Measurements from ENCODE around the gene TRIP11. TPM values are rescaled to one million over a fixed set of nuclear protein-coding genes. Genes with fewer than 3 reads are reported as not detected.

Gene TRIP11
- total RNA-seq, 4 donors from 2014 or later, result 18.6 to 33.7 (median 26.9) TPM

DNA sequence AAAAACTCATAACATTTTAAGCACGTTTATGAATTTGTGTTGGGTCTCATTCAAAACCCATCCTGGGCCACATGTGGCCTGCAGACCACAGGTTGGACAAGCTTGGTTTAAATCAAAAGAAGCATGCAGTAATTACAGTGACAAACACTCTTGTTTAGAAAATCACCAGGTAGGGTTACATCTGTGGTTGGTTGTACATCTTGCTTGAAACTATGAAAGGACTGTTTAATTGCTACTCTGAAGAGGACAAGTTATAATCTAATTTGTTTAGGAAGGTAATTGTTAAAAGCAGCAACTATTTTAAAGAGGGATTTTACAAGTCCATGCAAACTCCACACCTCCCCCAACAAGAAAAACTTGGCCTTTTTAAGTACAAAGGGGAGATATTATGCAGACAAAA is 4.0 kb downstream of the TRIP11 start:
- TF ChIP-seq, protein P1, sequence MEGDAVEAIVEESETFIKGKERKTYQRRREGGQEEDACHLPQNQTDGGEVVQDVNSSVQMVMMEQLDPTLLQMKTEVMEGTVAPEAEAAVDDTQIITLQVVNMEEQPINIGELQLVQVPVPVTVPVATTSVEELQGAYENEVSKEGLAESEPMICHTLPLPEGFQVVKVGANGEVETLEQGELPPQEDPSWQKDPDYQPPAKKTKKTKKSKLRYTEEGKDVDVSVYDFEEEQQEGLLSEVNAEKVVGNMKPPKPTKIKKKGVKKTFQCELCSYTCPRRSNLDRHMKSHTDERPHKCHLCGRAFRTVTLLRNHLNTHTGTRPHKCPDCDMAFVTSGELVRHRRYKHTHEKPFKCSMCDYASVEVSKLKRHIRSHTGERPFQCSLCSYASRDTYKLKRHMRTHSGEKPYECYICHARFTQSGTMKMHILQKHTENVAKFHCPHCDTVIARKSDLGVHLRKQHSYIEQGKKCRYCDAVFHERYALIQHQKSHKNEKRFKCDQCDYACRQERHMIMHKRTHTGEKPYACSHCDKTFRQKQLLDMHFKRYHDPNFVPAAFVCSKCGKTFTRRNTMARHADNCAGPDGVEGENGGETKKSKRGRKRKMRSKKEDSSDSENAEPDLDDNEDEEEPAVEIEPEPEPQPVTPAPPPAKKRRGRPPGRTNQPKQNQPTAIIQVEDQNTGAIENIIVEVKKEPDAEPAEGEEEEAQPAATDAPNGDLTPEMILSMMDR (IDR thresholded peaks at IDR 0.05), result no peak
- TF ChIP-seq POLR2A (IDR thresholded peaks at IDR 0.05), result no peak
- Histone ChIP-seq H3K4me3 (no peak overlapping the region), H3K4me1 (peaks cover 0 to 42% (median 14%) of the 10 kb centered on the region in 3 donors), H3K27ac (no peak overlapping the region), H3K36me3 (peaks cover 0 to 37% (median 12%) of the 10 kb centered on the region in 3 donors), H3K27me3 (no peaks in the 10 kb centered on the region), H3K9me3 (no peaks in the 10 kb centered on the region)
- WGBS, 2 donors, result 60% methylated on average over 1 of the region's 1 CpG; no CpG with 5 or more reads in 1 of the 2 donors
- no peak for DNase-seq
- intact Hi-C loops (cut with DNase I), result no loop called here

- intact Hi-C loops (cut with DNase I), result no loop called here
- peaks cover 0 to 36% (median 14%) of the 10 kb centered on the region in 3 donors for H3K4me1 ChIP-seq
Observed at GRCh38 chr14:92033906-92034687, 5.8 kb downstream of the TRIP11 start.

DNA sequence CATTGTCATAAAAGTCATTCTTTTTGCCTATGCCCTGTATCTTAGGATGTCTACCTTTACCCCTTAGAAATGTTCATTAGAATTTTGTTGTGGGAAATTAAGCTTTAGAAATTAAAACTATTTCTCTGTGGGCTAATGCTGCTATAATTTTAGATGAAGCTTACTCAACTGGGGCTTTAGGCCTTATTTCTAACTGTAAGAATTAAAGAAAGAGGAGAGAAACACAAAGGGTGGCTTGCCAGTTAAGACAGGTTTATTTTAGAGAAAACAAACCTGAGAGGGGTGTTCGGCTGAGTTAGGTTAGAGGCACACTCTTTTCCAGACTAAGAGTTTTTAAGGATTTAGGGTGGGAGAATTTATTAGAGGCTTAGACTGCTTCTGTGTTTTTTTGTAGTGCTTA is 6.4 kb downstream of the TRIP11 start:
- Histone ChIP-seq H3K27ac (no peak overlapping the region), H3K4me3 (no peak overlapping the region), H3K4me1 (peaks cover 0 to 30% (median 10%) of the 10 kb centered on the region in 3 donors), H3K9me3 (no peaks in the 10 kb centered on the region), H3K27me3 (no peaks in the 10 kb centered on the region), H3K36me3 (peaks cover 0 to 59% (median 18%) of the 10 kb centered on the region in 3 donors)
- intact Hi-C loops (cut with DNase I), result no loop called here
- 84 to 100% methylated on average over 1 of the region's 1 CpG for WGBS, 2 donors
- DNase-seq, result no peak
- TF ChIP-seq POLR2A (IDR thresholded peaks at IDR 0.05), result no peak
- TF ChIP-seq, protein P1 (IDR thresholded peaks at IDR 0.05), result no peak

More at GRCh38 chr14:92033906-92034687, 5.8 kb downstream of the TRIP11 start:
- Histone ChIP-seq H3K9me3 (no peaks in the 10 kb centered on the region), H3K4me3 (no peak overlapping the region), H3K27me3 (no peaks in the 10 kb centered on the region), H3K36me3 (peaks cover 0 to 55% (median 18%) of the 10 kb centered on the region in 3 donors), H3K27ac (no peak overlapping the region)
- 86 to 90% methylated on average over 5 to 10 of the region's 11 CpGs for WGBS, 2 donors
- DNase-seq, result no peak
- no peak for TF ChIP-seq POLR2A (IDR thresholded peaks at IDR 0.05)
- TF ChIP-seq, protein P1 (IDR thresholded peaks at IDR 0.05), result no peak

DNA sequence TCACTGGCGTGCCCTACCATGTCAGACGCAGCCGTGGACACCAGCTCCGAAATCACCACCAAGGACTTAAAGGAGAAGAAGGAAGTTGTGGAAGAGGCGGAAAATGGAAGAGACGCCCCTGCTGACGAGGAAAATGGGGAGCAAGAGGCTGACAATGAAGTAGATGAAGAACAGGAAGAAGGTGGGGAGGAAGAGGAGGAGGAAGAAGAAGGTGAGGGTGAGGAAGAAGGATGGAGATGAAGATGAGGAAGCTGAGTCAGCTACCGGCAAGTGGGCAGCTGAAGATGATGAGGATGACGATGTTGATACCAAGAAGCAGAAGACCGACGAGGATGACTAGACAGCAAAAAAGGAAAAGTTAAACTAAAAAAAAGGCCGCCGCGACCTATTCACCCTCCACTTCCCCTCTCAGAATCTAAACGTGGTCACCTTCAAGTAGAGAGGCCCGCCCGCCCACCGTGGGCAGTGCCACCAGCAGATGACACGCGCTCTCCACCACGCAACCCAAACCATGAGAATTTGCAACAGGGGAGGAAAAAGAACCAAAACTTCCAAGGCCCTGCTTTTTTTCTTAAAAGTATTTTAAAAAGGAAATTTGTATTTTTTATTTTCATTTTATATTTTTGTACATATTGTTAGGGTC is 13.2 kb downstream of the TRIP11 start:
- Histone ChIP-seq H3K4me3 (no peak overlapping the region), H3K27ac (no peak overlapping the region), H3K27me3 (no peaks in the 10 kb centered on the region), H3K36me3 (peaks cover 0 to 92% (median 13%) of the 10 kb centered on the region in 3 donors), H3K9me3 (no peaks in the 10 kb centered on the region), H3K4me1 (no peaks in the 10 kb centered on the region)
- TF ChIP-seq POLR2A (IDR thresholded peaks at IDR 0.05), result no peak
- TF ChIP-seq, protein P1 (IDR thresholded peaks at IDR 0.05), result no peak
- intact Hi-C loops (cut with DNase I), result no loop called here
- 78 to 88% methylated on average over 17 to 20 of the region's 21 CpGs for WGBS, 2 donors
- DNase-seq, result no peak

DNA sequence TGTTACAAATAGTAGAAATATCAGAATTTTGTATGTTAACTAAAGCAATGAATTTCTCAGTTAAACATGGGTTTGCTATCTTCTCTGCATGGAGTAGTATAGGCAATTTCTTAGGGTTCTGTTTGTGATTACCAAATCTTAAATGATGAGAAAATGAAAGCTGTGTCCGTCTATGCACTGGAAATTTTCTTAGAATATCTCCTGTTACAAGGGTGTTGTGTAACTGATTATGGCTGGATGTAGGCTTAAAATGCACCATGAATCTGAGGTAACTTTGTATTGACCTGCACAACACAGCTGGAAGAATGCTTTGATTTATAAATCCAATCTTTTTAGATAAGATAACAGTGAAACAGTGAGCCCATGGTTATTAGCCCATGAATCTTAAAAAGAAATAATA is 17.8 kb downstream of the TRIP11 start:
- Histone ChIP-seq H3K4me3 (no peak overlapping the region), H3K27ac (no peak overlapping the region), H3K36me3 (peaks cover 0 to 84% (median 3%) of the 10 kb centered on the region in 3 donors), H3K9me3 (no peaks in the 10 kb centered on the region), H3K27me3 (no peaks in the 10 kb centered on the region), H3K4me1 (no peaks in the 10 kb centered on the region)
- TF ChIP-seq POLR2A (IDR thresholded peaks at IDR 0.05), result no peak
- TF ChIP-seq, protein P1 (IDR thresholded peaks at IDR 0.05), result no peak
- intact Hi-C loops (cut with DNase I), result no loop called here
- WGBS, 2 donors, result 67 to 80% methylated on average over 1 of the region's 1 CpG
- no peak for DNase-seq

Data from esophagus squamous epithelium (tissue), 5 donors.